GM19324 (cell line): ENCODE results near the gene MB.

Experiments
- ATAC-seq: cut with Tn5 transposase; IDR thresholded peaks from one replicate; pipeline ENCODE4 v1.9.1; 2021; ENCODE audit warnings: mild to moderate bottlenecking, moderate library complexity; ENCODE audit not compliant: unreplicated experiment, low FRiP score

The MB gene

GRCh38 chr22:35580351-35581022 is 36.6 kb downstream of the MB start:
- no peak for ATAC-seq

- no peak for ATAC-seq
These were observed 38.1 kb downstream of the MB start for GRCh38 chr22:35578836-35579575.

GRCh38 chr22:35577799-35578659 is 39.1 kb downstream of the MB start:
- ATAC-seq = no peak

- no peak for ATAC-seq
These were observed 40.5 kb downstream of the MB start for GRCh38 chr22:35576671-35577070.

- ATAC-seq = no peak
These were observed 41.9 kb downstream of the MB start for GRCh38 chr22:35575116-35575748.

- no peak for ATAC-seq
These were observed 44.6 kb downstream of the MB start for GRCh38 chr22:35572556-35572955.

- no peak for ATAC-seq
These were observed 46.4 kb downstream of the MB start for GRCh38 chr22:35570686-35571194.

- no peak for ATAC-seq
These were observed 47.2 kb downstream of the MB start for GRCh38 chr22:35569916-35570315.

GRCh38 chr22:35568751-35569739 is 48.1 kb downstream of the MB start:
- ATAC-seq = no peak

GRCh38 chr22:35567351-35568141 is 49.6 kb downstream of the MB start:
- no peak for ATAC-seq

GRCh38 chr22:35564975-35565867 is 51.9 kb downstream of the MB start:
- ATAC-seq = no peak

- ATAC-seq = no peak
These were observed 53.9 kb downstream of the MB start for GRCh38 chr22:35563211-35563610.

GRCh38 chr22:35561796-35562526 is 55.2 kb downstream of the MB start:
- ATAC-seq = no peak

GRCh38 chr22:35560824-35561223 is 56.3 kb downstream of the MB start:
- ATAC-seq = no peak

GRCh38 chr22:35560366-35560765 is 56.8 kb downstream of the MB start:
- no peak for ATAC-seq

- ATAC-seq = no peak
These were observed 57.6 kb downstream of the MB start for GRCh38 chr22:35559354-35560005.
